Fibroblast of mammary gland (primary cell): ENCODE results near the gene IL17REL.

Source experiments
- DNase-seq: peaks from one replicate; pipeline ENCODE4 v3.0.0-alpha.2; 2010; ENCODE audit warnings: low read depth
- H3K4me3 ChIP-seq: 2 replicates; pipeline ENCODE4 v1.5.1; 2011; ENCODE audit warnings: low read depth, mild to moderate bottlenecking, low read length, moderate library complexity; ENCODE audit not compliant: control insufficient read depth
- CTCF ChIP-seq: conservative IDR thresholded peaks from 2 replicates; pipeline ENCODE4 v1.5.1; 2011; ENCODE audit warnings: low read depth, low read length, inconsistent platforms; ENCODE audit not compliant: control insufficient read depth, insufficient read depth

IL17REL gene

GRCh38 chr22:49996119-49996517 lies 16.4 kb downstream of the IL17REL start:
- no peak for DNase-seq
- TF ChIP-seq CTCF, result no peak
- H3K4me3 ChIP-seq, result no peak overlapping the region

- no peak for DNase-seq
- H3K4me3 ChIP-seq, result no peak overlapping the region
- TF ChIP-seq CTCF, result no peak
Observed at GRCh38 chr22:49995361-49996118, 17.0 kb downstream of the IL17REL start.

- no peak for TF ChIP-seq CTCF
- H3K4me3 ChIP-seq, result no peak overlapping the region
- no peak for DNase-seq
Observed at GRCh38 chr22:49995041-49995360, 17.6 kb downstream of the IL17REL start.

- no peak overlapping the region for H3K4me3 ChIP-seq
- no peak for TF ChIP-seq CTCF
- DNase-seq, result no peak
Observed at GRCh38 chr22:49994361-49995040, 18.1 kb downstream of the IL17REL start.

GRCh38 chr22:49993649-49994360 lies 18.8 kb downstream of the IL17REL start:
- no peak for DNase-seq
- H3K4me3 ChIP-seq, result no peak overlapping the region
- no peak for TF ChIP-seq CTCF

- H3K4me3 ChIP-seq, result no peak overlapping the region
Observed at GRCh38 chr22:49992921-49993648, 19.5 kb downstream of the IL17REL start.

More at GRCh38 chr22:49992921-49993648, 19.5 kb downstream of the IL17REL start:
- TF ChIP-seq CTCF, result peak; percentile 64
- peak; percentile 47 for DNase-seq
